Natural killer cell (primary cell): ENCODE measurements around the gene EFHB. TPM values are rescaled to one million over a fixed set of nuclear protein-coding genes. Genes with fewer than 3 reads are reported as not detected.

Experiments
- ATAC-seq, 3 donors: fragments of 150-1000 bp in 2 of 3; fragments of 200-7000 bp in 1 of 3; cut with Tn5 transposase; 1 replicate in 1 of 3; 2 replicates in 2 of 3; pipeline ENCODE4 v1.10.0; 2021; ENCODE audit warnings: mild to moderate bottlenecking in 2 of 3, moderate library complexity in 2 of 3
- DNase-seq, 2 donors: peaks; one replicate each; pipeline versions ENCODE4 v3.0.0 to v3.0.0-alpha.2; 2013 to 2021; ENCODE audit warnings: mixed read lengths in 1 of 2
- H3K27ac ChIP-seq: one replicate; pipeline ENCODE4 v1.5.1; 2013; ENCODE audit warnings: mild to moderate bottlenecking, low read length
- H3K27me3 ChIP-seq: one replicate; pipeline ENCODE4 v1.6.1; 2013; ENCODE audit warnings: low read length; ENCODE audit not compliant: control insufficient read depth, insufficient read depth
- H3K36me3 ChIP-seq: one replicate; pipeline ENCODE4 v1.6.1; 2013; ENCODE audit warnings: low read length; ENCODE audit not compliant: control insufficient read depth, insufficient read depth
- H3K4me1 ChIP-seq: one replicate; pipeline ENCODE4 v1.6.1; 2013; ENCODE audit warnings: low read length; ENCODE audit not compliant: control insufficient read depth, insufficient read depth
- H3K4me3 ChIP-seq: one replicate; pipeline ENCODE4 v1.5.1; 2013; ENCODE audit warnings: low read length
- H3K9me3 ChIP-seq: one replicate; pipeline ENCODE4 v1.6.1; 2013; ENCODE audit warnings: low read length; ENCODE audit not compliant: control insufficient read depth, insufficient read depth
- H3K27ac Mint-ChIP-seq, 2 donors: one replicate each; pipeline ENCODE4 v1.8.0; 2022; ENCODE audit warnings: mild to moderate bottlenecking in 2 of 2, mixed read lengths in 2 of 2, moderate library complexity in 1 of 2
- H3K27me3 Mint-ChIP-seq, 2 donors: one replicate each; pipeline ENCODE4 v1.8.0; 2022; ENCODE audit warnings: low read depth in 2 of 2, mixed read lengths in 2 of 2
- H3K36me3 Mint-ChIP-seq: one replicate; pipeline ENCODE4 v1.8.0; 2022; ENCODE audit warnings: mixed read lengths
- H3K4me1 Mint-ChIP-seq, 2 donors: one replicate each; pipeline ENCODE4 v1.8.0; 2022; ENCODE audit warnings: mixed read lengths in 2 of 2
- H3K4me3 Mint-ChIP-seq: one replicate; pipeline ENCODE4 v1.8.0; 2022; ENCODE audit warnings: mild to moderate bottlenecking, moderate library complexity, mixed read lengths
- H3K9me3 Mint-ChIP-seq, 2 donors: one replicate each; pipeline ENCODE4 v1.8.0; 2022; ENCODE audit warnings: mixed read lengths in 2 of 2
- WGBS: methylation state at CpG from one replicate; pipeline ENCODE4 v1.1.7; 2013; ENCODE audit warnings: missing lambda C conversion rate; ENCODE audit not compliant: insufficient coverage; 5-methylcytosine and 5-hydroxymethylcytosine counted together
- intact Hi-C: fragments of 100-400 bp; cut with micrococcal nuclease; formaldehyde crosslinking; loops from one replicate; pipeline ENCODE4 v1.14.2; 2022
- total RNA-seq, 4 donors: library from RNA; stranded (reverse); fragments of 120-200 nt in 1 of 4; gene quantifications; one replicate each; pipeline versions ENCODE4 v1.2.3 to v1.2.4, GENCODE V29; 2013 to 2022
- TF ChIP-seq, protein P1 (sequence below): fragments of 200-600 bp; IDR thresholded peaks from one replicate; pipeline ENCODE4 v1.8.0; 2022; ENCODE audit warnings: antibody characterized with exemption

The EFHB gene
- total RNA-seq, 3 donors from 2014 or later (not counting 1 experiment from before 2014, with no cell fraction given) = 0.68 to 4.9 TPM; not detected in 1

DNA sequence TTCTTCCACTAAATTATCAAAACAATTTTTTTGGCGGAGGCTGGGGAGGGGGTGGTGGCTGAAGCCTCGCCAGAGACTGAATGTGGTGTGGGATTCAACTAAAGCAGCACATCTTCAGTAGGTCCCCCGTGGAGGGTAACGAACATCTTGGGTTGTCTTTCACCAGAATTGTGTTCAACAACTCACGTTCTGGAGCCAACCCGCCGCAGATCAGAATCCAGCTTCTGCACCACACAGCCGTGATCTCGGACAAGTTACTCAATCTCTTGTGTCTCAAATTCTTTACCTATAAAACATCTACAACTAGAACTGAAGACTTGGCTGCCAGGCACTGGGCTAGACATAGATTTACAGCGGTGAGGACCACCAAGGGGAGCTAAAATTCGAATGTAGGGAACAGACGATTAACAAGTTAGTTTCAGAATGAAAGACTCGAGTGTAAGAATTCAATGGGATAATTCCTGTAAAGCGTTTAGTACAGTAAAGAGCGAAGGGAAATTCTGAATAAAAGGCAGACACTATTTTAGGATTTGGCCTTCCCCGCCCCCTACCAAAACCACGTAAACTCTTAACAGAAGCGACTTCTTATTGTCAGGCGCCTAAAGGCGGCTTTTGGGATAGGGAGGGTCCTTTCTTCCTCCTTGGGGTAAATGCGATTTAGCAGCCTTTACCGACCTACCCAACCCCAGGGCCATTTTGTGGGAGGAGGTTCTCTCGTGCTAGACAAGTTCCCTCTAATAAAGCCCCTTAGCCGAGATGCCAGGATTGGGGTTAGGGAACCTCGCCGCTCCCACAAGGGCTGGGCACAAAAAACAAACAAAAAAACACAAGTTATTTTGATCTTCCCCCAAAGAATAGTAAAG lies 12.2 kb upstream of the EFHB start:
- Histone ChIP-seq H3K4me1 (peaks cover 19% of the 10 kb centered on the region), H3K9me3 (no peaks in the 10 kb centered on the region), H3K36me3 (peaks cover under 1% of the 10 kb centered on the region), H3K4me3 (peak overlapping the region; percentile 89), H3K27me3 (no peaks in the 10 kb centered on the region), H3K27ac (peak overlapping the region; percentile 97)
- 65% methylated on average over 17 of the region's 26 CpGs for WGBS
- DNase-seq = peak; percentile 17 to 33
- H3K27ac Mint-ChIP-seq = peak overlapping the region; percentile 96 to 97
- intact Hi-C loops = loop anchor here (2.0 kb wide), 2 partner anchors 93 to 159 kb away; no protein-coding TSS in a partner anchor
- H3K9me3 Mint-ChIP-seq = no peaks in the 10 kb centered on the region
- ATAC-seq = no peak
- no peaks in the 10 kb centered on the region for H3K36me3 Mint-ChIP-seq
- H3K4me3 Mint-ChIP-seq = peak overlapping the region; percentile 97
- H3K27me3 Mint-ChIP-seq = no peaks in the 10 kb centered on the region
- TF ChIP-seq, protein P1, sequence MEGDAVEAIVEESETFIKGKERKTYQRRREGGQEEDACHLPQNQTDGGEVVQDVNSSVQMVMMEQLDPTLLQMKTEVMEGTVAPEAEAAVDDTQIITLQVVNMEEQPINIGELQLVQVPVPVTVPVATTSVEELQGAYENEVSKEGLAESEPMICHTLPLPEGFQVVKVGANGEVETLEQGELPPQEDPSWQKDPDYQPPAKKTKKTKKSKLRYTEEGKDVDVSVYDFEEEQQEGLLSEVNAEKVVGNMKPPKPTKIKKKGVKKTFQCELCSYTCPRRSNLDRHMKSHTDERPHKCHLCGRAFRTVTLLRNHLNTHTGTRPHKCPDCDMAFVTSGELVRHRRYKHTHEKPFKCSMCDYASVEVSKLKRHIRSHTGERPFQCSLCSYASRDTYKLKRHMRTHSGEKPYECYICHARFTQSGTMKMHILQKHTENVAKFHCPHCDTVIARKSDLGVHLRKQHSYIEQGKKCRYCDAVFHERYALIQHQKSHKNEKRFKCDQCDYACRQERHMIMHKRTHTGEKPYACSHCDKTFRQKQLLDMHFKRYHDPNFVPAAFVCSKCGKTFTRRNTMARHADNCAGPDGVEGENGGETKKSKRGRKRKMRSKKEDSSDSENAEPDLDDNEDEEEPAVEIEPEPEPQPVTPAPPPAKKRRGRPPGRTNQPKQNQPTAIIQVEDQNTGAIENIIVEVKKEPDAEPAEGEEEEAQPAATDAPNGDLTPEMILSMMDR = no peak
- peaks cover 30 to 46% of the 10 kb centered on the region in 2 donors for H3K4me1 Mint-ChIP-seq

DNA sequence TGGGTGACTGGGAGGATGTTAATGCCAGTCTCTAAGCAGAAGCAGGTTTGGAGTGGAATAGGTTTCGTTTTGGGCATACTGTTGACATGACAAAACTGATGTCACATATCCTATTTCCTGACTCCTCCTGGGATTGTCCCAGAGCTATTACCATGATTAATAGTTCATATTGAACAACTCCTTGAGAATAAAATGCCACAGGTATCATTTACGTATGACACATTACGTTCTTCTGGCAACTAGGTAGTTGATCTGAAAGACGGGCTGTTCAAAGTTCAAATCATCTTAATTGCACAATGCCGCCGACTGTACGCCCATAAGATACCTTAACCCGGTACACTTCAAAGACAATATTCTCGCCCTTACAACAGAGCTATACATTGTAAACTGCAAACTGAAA lies 11.5 kb upstream of the EFHB start:
- DNase-seq = no peak
- no peak overlapping the region for H3K27ac ChIP-seq

DNA sequence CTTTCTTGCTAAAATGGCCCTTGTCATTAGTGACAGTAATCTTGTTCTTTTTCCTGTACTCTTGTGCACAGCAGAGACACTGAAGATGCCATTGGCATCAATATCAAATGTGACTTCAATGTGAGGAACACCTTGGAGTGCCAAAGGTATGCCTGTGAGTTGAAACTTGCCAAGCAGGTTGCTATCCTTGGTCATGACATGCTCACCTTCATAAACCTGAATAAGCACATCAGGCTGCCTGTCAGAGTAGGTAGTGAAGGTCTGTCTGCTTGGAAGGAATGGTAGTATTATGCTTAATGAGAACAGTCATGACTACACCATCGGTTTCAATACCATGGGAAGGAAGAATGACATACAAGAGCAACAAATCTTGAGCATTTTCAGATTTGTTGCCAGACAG lies 6.6 kb upstream of the EFHB start:
- no peak overlapping the region for H3K4me3 Mint-ChIP-seq
- H3K4me1 ChIP-seq = peaks cover under 1% of the 10 kb centered on the region
- ATAC-seq = no peak
- DNase-seq = no peak
- peaks cover 0 to 7% of the 10 kb centered on the region in 2 donors for H3K4me1 Mint-ChIP-seq
- peaks cover 0 to 5% of the 10 kb centered on the region in 2 donors for H3K27me3 Mint-ChIP-seq
- H3K9me3 ChIP-seq = no peaks in the 10 kb centered on the region
- no peak overlapping the region for H3K27ac Mint-ChIP-seq
- TF ChIP-seq, protein P1 = no peak
- intact Hi-C loops = no loop called here
- 89% methylated on average over 1 of the region's 1 CpG for WGBS
- H3K36me3 Mint-ChIP-seq = no peaks in the 10 kb centered on the region
- no peaks in the 10 kb centered on the region for H3K27me3 ChIP-seq
- H3K4me3 ChIP-seq = no peak overlapping the region
- H3K36me3 ChIP-seq = no peaks in the 10 kb centered on the region
- H3K9me3 Mint-ChIP-seq = no peaks in the 10 kb centered on the region
- no peak overlapping the region for H3K27ac ChIP-seq

More for the DNA sequence above, 11.5 kb upstream of the EFHB start:
- peak overlapping the region; percentile 67 for H3K4me3 Mint-ChIP-seq
- WGBS = 99% methylated on average over 9 of the region's 9 CpGs
- H3K27ac Mint-ChIP-seq = peak overlapping the region; percentile 96 to 97
- no peaks in the 10 kb centered on the region for H3K27me3 Mint-ChIP-seq
- Histone ChIP-seq H3K36me3 (no peaks in the 10 kb centered on the region), H3K4me1 (peaks cover 19% of the 10 kb centered on the region), H3K4me3 (no peak overlapping the region), H3K27me3 (no peaks in the 10 kb centered on the region), H3K9me3 (no peaks in the 10 kb centered on the region)
- no peak for ATAC-seq
- H3K4me1 Mint-ChIP-seq = peaks cover 24 to 42% of the 10 kb centered on the region in 2 donors
- H3K9me3 Mint-ChIP-seq = no peaks in the 10 kb centered on the region
- intact Hi-C loops = no loop called here
- no peaks in the 10 kb centered on the region for H3K36me3 Mint-ChIP-seq
- TF ChIP-seq, protein P1 = no peak
